ENCODE measurements around the gene TXNDC5.

TXNDC5 gene

DNA sequence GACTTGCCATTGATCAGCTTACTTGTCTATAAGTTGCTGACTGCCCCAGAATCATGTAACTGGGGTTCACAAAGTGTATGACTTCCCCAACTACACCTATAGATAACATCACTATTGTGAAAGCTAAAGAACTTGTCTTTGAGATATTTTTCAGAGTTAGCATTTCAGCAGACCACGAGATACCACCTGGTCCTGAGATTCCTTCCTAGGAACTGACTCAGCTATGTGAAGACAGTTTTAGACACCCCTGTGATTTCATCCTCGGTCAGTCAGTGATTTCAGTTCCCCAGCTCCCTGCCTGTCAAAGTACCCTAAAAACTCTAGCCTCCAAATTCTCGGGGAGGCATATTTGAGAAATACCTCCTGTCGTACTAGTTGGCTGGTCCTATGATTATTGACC lies 62.4 kb downstream of the TXNDC5 start:
- DNase-seq, result no peak

DNA sequence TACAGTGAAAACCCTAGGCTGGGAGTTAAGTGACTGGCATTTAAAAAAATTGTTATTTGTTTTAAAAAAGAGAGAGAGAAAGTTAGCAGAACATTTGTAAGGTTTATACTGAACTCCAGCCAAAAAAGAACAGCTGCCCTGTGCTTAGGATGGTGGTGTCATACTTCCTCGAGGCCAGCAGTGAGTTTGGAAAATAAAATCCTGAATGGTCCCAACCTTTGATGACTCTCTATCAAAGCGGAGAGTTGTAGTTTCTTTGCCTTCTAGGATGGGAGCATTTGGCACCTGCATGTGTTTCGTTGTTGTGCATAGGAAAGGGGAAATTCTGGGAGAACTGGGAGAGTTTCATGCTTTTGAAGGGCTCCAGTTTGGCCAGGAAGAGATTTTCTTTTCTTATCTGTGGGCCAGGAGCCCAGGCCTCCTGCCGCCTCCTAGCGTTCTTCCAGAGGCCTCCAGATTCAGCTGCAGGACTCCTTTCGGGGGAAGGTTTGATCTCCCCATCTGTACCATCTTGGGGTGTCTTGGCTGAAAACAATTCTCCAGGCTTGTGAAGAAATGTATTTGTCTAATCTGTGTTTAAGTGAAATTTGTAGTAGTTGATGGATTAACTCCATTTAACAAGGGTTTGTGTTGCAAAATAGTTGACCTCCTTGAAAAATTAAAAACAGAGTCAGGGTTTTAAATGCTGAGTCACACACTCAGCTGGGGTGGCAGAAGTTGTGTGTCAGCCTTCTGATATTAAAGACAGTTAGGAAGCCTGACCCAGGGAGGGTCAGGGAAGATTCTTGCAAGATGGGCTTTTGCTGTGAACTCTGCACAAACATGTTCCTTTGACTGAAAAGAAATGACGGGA lies 63.4 kb downstream of the TXNDC5 start:
- DNase-seq, result no peak

DNA sequence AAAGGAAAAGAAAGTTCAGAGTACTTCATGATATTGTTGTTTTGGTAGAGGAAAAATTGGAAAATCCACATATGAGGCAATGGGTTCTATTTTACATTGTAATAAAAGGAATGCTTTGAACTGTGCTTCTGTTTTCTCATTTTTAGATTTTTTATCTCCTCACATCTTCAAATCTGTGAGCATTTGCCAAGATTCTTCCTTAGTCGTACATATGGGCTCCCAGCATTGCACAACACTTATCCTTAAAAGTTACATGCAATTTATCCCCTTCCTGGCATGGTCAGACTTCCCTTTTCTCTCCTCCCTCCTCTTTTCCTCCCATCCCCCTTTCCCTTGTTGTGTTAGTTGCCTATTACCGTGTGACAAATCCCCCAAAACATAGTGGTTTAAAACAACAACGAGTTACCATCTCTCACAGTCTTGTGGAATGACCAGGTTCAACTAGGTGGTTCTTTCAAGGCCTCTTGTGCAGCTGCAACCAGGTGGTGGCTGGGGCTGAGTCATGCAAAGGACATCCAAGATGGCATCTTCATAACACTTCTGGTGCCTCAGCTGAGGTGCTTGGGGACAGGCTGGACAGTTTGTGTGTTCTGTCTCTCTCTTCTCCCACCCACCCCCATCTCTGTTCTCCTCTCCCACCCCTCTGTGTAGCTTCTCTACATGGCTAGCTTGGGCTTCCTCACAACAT lies 68.7 kb downstream of the TXNDC5 start:
- DNase-seq, result no peak

DNA sequence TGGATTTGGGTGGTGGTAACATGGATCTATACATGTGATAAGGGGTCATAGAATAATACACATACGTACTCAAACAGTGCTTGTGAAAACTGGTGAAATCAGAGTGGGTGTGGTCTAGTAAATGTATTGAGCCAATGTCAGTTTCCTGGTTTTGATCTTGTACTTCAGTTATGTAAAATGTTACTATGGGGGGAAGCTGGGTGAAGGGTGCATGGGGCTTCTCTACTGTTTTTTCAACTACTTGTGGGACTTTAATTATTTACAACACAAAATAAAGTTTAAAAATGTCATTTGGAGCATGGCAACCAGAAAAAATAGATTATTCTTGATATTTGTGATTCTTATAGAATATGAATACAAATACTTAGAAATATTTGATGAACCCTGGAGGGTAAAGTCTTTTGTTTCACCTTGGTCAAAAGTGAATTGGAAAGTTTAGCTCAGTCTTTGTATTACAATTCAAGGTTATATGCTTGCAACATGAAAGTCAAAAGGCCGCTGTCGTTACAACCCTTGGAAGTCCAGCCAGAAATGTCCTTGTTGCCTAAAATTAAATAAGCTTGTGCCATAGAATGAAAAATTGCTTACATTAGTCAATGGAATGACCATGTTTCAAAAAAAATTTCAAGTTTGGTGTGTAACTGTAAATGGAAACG lies 74.1 kb downstream of the TXNDC5 start:
- DNase-seq, result no peak

DNA sequence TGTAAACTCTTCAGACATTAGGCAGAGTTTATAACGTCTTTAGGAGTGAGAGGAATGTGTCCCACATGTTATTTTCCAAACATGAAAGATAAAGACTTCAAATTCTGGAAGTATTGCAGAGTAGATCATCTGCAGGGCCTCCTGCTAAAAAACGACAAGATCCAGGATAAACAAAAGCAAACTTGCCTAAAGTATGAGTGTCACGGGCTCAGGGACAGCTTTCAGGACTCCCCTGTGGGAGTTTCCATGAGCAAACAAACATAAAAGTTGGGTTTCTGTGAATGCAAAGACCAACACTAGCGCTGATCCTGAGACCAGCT lies 76.9 kb downstream of the TXNDC5 start:
- DNase-seq, result no peak

DNA sequence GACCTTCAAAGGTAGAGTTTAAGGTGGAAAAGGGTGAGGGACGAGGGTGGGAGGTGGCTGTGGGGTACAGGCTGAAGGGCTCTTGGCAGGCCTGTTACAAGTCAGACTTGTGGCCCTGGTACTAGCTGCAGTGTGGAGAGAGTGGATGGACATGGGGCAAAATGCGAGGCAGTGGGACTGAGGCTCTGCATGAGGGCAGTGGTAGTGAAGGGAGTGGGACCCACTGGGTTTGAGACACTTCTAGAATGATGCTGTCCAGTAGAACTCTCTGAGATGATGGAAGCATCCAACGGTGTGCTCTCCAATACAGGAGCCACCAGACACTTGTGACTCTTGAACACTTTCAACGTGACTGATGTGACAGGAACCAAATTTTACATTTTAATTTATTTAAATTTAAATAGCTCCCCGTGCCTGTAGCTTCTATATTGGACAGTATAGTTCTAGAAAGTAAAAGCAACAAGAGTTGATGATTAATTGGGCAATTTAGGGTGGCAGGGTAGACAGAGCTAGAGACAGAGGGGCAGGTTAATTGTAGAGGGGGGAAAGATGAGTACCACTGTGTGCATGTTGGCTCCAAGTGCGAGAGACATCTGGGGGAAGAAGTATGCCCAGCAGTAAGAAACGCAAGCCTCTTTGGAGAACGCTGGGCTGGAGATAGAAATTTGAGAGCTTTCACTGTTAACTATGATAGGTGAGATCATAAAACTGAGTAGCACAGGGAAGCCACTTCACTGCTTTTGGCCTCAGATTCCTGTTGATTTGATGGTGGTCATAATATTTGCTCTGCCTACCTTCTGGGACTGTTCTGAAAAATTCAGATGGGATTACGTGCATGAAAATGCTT lies 77.5 kb downstream of the TXNDC5 start:
- no peak for DNase-seq
